NB4 (cell line): ENCODE data around the gene POU6F2.

Experiments used
- MYC ChIP-seq: IDR thresholded peaks from 2 replicates; pipeline ENCODE4 v1.6.1; 2011; ENCODE audit warnings: low read depth, low read length
- TF ChIP-seq, protein P1 (sequence below): IDR thresholded peaks from one replicate; pipeline ENCODE4 v1.5.1; 2012; ENCODE audit warnings: low read depth, low read length

DNA sequence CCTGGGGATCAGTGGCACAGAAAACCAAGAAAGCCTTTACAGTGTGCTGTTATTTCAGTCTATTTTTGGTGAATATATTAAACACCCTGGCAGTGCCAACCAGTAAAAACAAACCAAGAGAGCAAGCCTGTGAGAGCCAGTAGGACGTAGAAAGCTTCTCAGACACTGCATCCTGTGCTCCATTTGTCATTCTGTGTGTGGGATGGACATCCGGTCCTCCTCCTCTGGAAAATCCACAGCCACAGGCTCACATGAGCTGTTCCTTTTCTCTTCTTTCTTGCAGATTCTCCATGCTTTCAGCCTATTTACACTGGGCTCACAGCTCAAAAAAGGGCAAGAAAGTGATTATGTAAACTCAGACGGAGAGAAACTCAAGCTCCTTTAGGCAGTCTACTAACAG is 468.8 kb downstream of the POU6F2 start:
- TF ChIP-seq, protein P1, sequence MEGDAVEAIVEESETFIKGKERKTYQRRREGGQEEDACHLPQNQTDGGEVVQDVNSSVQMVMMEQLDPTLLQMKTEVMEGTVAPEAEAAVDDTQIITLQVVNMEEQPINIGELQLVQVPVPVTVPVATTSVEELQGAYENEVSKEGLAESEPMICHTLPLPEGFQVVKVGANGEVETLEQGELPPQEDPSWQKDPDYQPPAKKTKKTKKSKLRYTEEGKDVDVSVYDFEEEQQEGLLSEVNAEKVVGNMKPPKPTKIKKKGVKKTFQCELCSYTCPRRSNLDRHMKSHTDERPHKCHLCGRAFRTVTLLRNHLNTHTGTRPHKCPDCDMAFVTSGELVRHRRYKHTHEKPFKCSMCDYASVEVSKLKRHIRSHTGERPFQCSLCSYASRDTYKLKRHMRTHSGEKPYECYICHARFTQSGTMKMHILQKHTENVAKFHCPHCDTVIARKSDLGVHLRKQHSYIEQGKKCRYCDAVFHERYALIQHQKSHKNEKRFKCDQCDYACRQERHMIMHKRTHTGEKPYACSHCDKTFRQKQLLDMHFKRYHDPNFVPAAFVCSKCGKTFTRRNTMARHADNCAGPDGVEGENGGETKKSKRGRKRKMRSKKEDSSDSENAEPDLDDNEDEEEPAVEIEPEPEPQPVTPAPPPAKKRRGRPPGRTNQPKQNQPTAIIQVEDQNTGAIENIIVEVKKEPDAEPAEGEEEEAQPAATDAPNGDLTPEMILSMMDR, result no peak
- TF ChIP-seq MYC, result no peak
